ENCODE measurements around the gene MYT1. TPM values are rescaled to one million over a fixed set of nuclear protein-coding genes. Genes with fewer than 3 reads are reported as not detected.

MYT1 gene
- total RNA-seq, 3 donors from 2014 or later = 0.12 to 0.76 (median 0.14) TPM

DNA sequence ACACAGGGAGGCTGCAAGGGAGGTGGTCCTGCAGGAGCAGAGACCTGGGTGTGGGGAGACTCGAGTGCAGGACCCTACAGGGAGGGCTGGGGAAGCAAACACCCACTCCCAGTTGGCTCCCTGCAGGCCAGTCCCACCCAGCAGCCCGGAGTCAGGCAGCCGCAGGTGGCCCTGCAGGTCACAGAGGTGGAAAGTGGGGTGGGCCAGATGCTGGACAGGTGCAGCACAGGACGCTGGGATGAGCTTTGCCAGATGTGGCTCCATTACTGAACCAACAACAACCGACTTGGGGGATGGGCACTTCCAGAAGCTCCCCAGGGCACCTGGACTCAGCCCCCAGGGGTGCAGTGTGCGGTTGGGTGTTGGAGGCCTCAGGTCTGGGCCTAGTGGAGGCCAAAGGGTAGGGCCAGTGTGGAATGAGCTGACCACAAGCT, 26.6 kb upstream of the MYT1 start:
- intact Hi-C loops (cut with DNase I, micrococcal nuclease) = no loop called here
- ATAC-seq = no peak
- H3K9me3 ChIP-seq = no peaks in the 10 kb centered on the region

DNA sequence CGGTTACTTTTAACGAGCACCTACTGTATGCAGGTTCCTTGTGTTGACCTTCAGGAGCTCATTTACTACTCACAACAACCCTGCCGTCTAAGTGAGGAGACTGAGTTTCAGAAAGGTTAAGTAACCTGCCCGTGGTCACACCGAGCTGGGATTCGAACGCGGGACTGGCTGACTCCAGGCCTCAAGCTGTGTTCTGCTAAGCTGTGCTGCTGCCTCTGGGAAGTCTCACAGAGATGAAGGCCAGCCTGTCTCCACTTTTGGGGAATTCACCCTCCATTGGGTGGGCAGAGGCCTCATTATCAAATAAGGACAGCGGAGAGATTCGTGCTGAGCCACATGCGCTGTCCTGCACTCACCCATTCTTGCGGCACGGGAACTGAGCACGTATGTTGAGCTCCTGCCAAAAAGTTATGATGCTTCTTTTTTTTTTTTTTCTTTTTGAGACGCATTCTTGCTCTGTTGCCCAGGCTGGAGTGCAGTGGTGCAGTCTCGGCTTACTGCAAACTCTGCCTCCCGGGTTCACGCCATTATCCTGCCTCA, 25.9 kb upstream of the MYT1 start:
- TF ChIP-seq CTCF (IDR thresholded peaks at IDR 0.05) = no peak
- Histone ChIP-seq H3K4me1 (ENCODE audit: low read depth) (no peaks in the 10 kb centered on the region), H3K36me3 (ENCODE audit: low read depth) (no peaks in the 10 kb centered on the region), H3K9me3 (no peaks in the 10 kb centered on the region), H3K4me3 (no peak overlapping the region)
- intact Hi-C loops (cut with DNase I, micrococcal nuclease) = no loop called here
- ATAC-seq (no peak), DNase-seq (no peak)

More for the DNA sequence above, 26.6 kb upstream of the MYT1 start:
- no peaks in the 10 kb centered on the region for H3K4me1 ChIP-seq (ENCODE audit: low read depth)
- no peak for DNase-seq
- H3K36me3 ChIP-seq (ENCODE audit: low read depth) = no peaks in the 10 kb centered on the region
- no peak overlapping the region for H3K4me3 ChIP-seq
- TF ChIP-seq CTCF (IDR thresholded peaks at IDR 0.05) = no peak

GRCh38 chr20:64139199-64140060, 24.8 kb upstream of the MYT1 start:
- intact Hi-C loops (cut with DNase I, micrococcal nuclease) = no loop called here
- no peak for ATAC-seq
- H3K9me3 ChIP-seq = no peaks in the 10 kb centered on the region
- no peaks in the 10 kb centered on the region for H3K36me3 ChIP-seq (ENCODE audit: low read depth)
- no peaks in the 10 kb centered on the region for H3K4me1 ChIP-seq (ENCODE audit: low read depth)
- no peak overlapping the region for H3K4me3 ChIP-seq
- no peak for TF ChIP-seq CTCF (IDR thresholded peaks at IDR 0.05)
- no peak for DNase-seq

- no peak overlapping the region for H3K4me3 ChIP-seq
- intact Hi-C loops (cut with DNase I, micrococcal nuclease) = no loop called here
- no peak for ATAC-seq
- no peak for TF ChIP-seq CTCF (IDR thresholded peaks at IDR 0.05)
- no peaks in the 10 kb centered on the region for H3K4me1 ChIP-seq (ENCODE audit: low read depth)
- no peaks in the 10 kb centered on the region for H3K36me3 ChIP-seq (ENCODE audit: low read depth)
- no peak for DNase-seq
- peaks cover 6% of the 10 kb centered on the region for H3K9me3 ChIP-seq
These were observed 24.0 kb upstream of the MYT1 start for GRCh38 chr20:64140061-64140931.

GRCh38 chr20:64140956-64141355, 23.3 kb upstream of the MYT1 start:
- DNase-seq (no peak), ATAC-seq (no peak)

More at GRCh38 chr20:64140956-64141355, 23.3 kb upstream of the MYT1 start:
- no peak for TF ChIP-seq CTCF (IDR thresholded peaks at IDR 0.05)
- intact Hi-C loops (cut with DNase I, micrococcal nuclease) = no loop called here
- peaks cover 9% of the 10 kb centered on the region for H3K9me3 ChIP-seq
- H3K4me3 ChIP-seq = no peak overlapping the region
- H3K36me3 ChIP-seq (ENCODE audit: low read depth) = no peaks in the 10 kb centered on the region
- H3K4me1 ChIP-seq (ENCODE audit: low read depth) = no peaks in the 10 kb centered on the region
